D721Med (cell line): ENCODE data around the gene NFATC2IP.

Experiments
- DNase-seq: peaks from one replicate; pipeline ENCODE4 v3.0.0; 2011; ENCODE audit warnings: low spot score; ENCODE audit not compliant: insufficient read length
- FAIRE-seq: peaks from 2 replicates; lab custom pipeline; 2011; peaks lifted over from hg19 to GRCh38; lab: Jason Lieb, UNC
- CTCF ChIP-seq: IDR thresholded peaks from 2 replicates; pipeline ENCODE4 v1.5.1; 2012; ENCODE audit warnings: mild to moderate bottlenecking, control low read depth; ENCODE audit not compliant: insufficient read depth; ENCODE audit errors: missing control alignments

NFATC2IP gene

GRCh38 chr16:28917095-28917494 is 33.6 kb upstream of the NFATC2IP start:
- no peak for TF ChIP-seq CTCF
- FAIRE-seq (no peak), DNase-seq (no peak)

DNA sequence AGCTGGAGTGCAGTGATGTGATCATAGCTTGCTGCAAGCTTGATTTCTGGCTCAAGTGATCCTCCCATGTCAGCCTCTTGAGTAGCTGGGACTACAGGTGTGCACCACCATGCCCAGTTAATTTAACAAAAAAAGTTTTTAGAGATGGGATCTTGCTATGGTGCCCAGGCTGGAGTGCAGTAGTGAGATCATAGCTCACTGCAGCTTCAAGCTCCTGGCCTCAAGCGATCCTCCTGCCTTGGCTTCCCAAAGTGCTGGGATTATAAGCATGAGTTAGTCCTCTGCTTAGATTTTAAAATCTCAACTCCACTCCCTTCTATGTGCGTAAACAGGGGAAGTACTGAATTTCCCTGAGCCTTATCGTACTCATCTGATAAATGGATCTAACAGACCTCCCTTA is 32.0 kb upstream of the NFATC2IP start:
- DNase-seq (no peak), FAIRE-seq (no peak)

DNA sequence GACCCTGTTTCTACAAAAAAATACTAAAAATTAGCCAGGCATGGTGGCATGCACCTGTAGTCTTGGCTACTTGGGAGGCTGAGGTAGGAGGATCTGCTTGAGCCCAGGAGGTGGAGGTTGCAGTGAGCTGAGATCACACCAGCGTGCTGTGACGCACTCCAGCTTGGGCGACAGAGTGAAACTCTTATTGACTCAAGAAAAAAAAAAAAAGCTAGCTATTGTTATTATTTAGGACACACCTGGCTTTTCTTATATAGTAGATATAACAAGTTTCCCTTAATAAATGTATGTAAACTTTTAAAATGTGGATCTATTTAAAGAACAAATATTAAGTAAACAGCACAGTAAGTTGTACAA is 27.5 kb upstream of the NFATC2IP start:
- DNase-seq (no peak), FAIRE-seq (no peak)
- TF ChIP-seq CTCF: no peak

More for the DNA sequence above, 32.0 kb upstream of the NFATC2IP start:
- TF ChIP-seq CTCF: no peak

GRCh38 chr16:28923652-28924398 is 26.9 kb upstream of the NFATC2IP start:
- FAIRE-seq: no peak
- no peak for TF ChIP-seq CTCF
- no peak for DNase-seq

- DNase-seq: no peak
- FAIRE-seq: no peak
- no peak for TF ChIP-seq CTCF
Observed at GRCh38 chr16:28924399-28924761, 26.4 kb upstream of the NFATC2IP start.

GRCh38 chr16:28924762-28925385 is 25.9 kb upstream of the NFATC2IP start, which contains the start of gene RABEP2:
Gene RABEP2 (minus strand): TSS chr16:28925238. CDS start chr16:28925163, 75 bp downstream.
- no peak for TF ChIP-seq CTCF
- FAIRE-seq: no peak
- peak; percentile 96 for DNase-seq
